SJCRH30 (cell line): ENCODE data around the gene IL17F. TPM values are rescaled to one million over a fixed set of nuclear protein-coding genes. Genes with fewer than 3 reads are reported as not detected.

Experiments
- DNase-seq, 2 experiments: peaks; one replicate each; pipeline ENCODE4 v3.0.0-alpha.2; 2015 to 2020
- H3K27ac ChIP-seq: fragments of 250-450 bp; sonication (Bioruptor Pico); 2 replicates; pipeline ENCODE4 v1.5.1; 2020; ENCODE audit warnings: mild to moderate bottlenecking, moderate library complexity
- H3K27me3 ChIP-seq: fragments of 250-450 bp; sonication (Bioruptor Pico); 2 replicates; pipeline ENCODE4 v1.5.1; 2020; ENCODE audit warnings: mild to moderate bottlenecking, moderate library complexity
- H3K36me3 ChIP-seq: fragments of 250-450 bp; sonication (Bioruptor Pico); 2 replicates; pipeline ENCODE4 v1.5.1; 2020; ENCODE audit warnings: mild to moderate bottlenecking, moderate library complexity
- H3K4me1 ChIP-seq: fragments of 250-450 bp; sonication (Bioruptor Pico); 2 replicates; pipeline ENCODE4 v1.5.1; 2020; ENCODE audit warnings: mild to moderate bottlenecking, moderate library complexity
- H3K4me3 ChIP-seq: fragments of 250-450 bp; sonication (Bioruptor Pico); 2 replicates; pipeline ENCODE4 v1.5.1; 2020; ENCODE audit warnings: mild to moderate bottlenecking, moderate library complexity
- H3K9me3 ChIP-seq: fragments of 250-450 bp; sonication (Bioruptor Pico); replicated peaks from 2 replicates; pipeline ENCODE4 v1.5.1; 2020; ENCODE audit warnings: mild to moderate bottlenecking, moderate library complexity
- total RNA-seq: library from RNA; depleted of rRNA; stranded (reverse); fragments of >200 nt; shearing (Covaris generic); gene quantifications from 2 replicates; pipeline ENCODE4 v1.2.3, GENCODE V29; 2014

Gene IL17F
- total RNA-seq, 1 experiment from 2014 or later = not detected

GRCh38 chr6:52261229-52261628 lies 16.9 kb upstream of the IL17F start:
- Histone ChIP-seq H3K27ac (no peak overlapping the region), H3K27me3 (no peaks in the 10 kb centered on the region), H3K9me3 (no peaks in the 10 kb centered on the region), H3K36me3 (peaks cover 45% of the 10 kb centered on the region), H3K4me3 (no peak overlapping the region), H3K4me1 (no peaks in the 10 kb centered on the region)
- no peak for DNase-seq

- H3K4me1 ChIP-seq = no peaks in the 10 kb centered on the region
- no peak overlapping the region for H3K27ac ChIP-seq
- no peaks in the 10 kb centered on the region for H3K9me3 ChIP-seq
- H3K36me3 ChIP-seq = peaks cover 39% of the 10 kb centered on the region
- no peak overlapping the region for H3K4me3 ChIP-seq
- H3K27me3 ChIP-seq = no peaks in the 10 kb centered on the region
- no peak for DNase-seq
Observed at GRCh38 chr6:52260634-52261033, 16.3 kb upstream of the IL17F start.

- no peaks in the 10 kb centered on the region for H3K36me3 ChIP-seq
- no peak overlapping the region for H3K4me3 ChIP-seq
- no peaks in the 10 kb centered on the region for H3K9me3 ChIP-seq
- no peaks in the 10 kb centered on the region for H3K27me3 ChIP-seq
- no peaks in the 10 kb centered on the region for H3K4me1 ChIP-seq
- DNase-seq = no peak
- no peak overlapping the region for H3K27ac ChIP-seq
Observed at GRCh38 chr6:52255434-52255833, 11.1 kb upstream of the IL17F start.

- Histone ChIP-seq H3K27ac (no peak overlapping the region), H3K27me3 (no peaks in the 10 kb centered on the region), H3K4me1 (no peaks in the 10 kb centered on the region), H3K4me3 (no peak overlapping the region), H3K9me3 (no peaks in the 10 kb centered on the region), H3K36me3 (no peaks in the 10 kb centered on the region)
- no peak for DNase-seq
Observed at GRCh38 chr6:52254731-52255378, 10.6 kb upstream of the IL17F start.

GRCh38 chr6:52253494-52253893 lies 9.2 kb upstream of the IL17F start:
- Histone ChIP-seq H3K9me3 (no peaks in the 10 kb centered on the region), H3K4me1 (no peaks in the 10 kb centered on the region), H3K36me3 (no peaks in the 10 kb centered on the region), H3K4me3 (no peak overlapping the region), H3K27ac (no peak overlapping the region), H3K27me3 (no peaks in the 10 kb centered on the region)
- no peak for DNase-seq

GRCh38 chr6:52251113-52251512 lies 6.8 kb upstream of the IL17F start:
- no peaks in the 10 kb centered on the region for H3K36me3 ChIP-seq
- no peak overlapping the region for H3K4me3 ChIP-seq
- H3K27me3 ChIP-seq = no peaks in the 10 kb centered on the region
- H3K4me1 ChIP-seq = no peaks in the 10 kb centered on the region
- DNase-seq = no peak
- no peak overlapping the region for H3K27ac ChIP-seq
- H3K9me3 ChIP-seq = no peaks in the 10 kb centered on the region

GRCh38 chr6:52249078-52249477 lies 4.8 kb upstream of the IL17F start:
- H3K4me1 ChIP-seq = no peaks in the 10 kb centered on the region
- H3K36me3 ChIP-seq = no peaks in the 10 kb centered on the region
- no peaks in the 10 kb centered on the region for H3K27me3 ChIP-seq

GRCh38 chr6:52245425-52245824 lies 1.1 kb upstream of the IL17F start:
- no peak for DNase-seq
- no peaks in the 10 kb centered on the region for H3K36me3 ChIP-seq
- no peaks in the 10 kb centered on the region for H3K4me1 ChIP-seq
- H3K27me3 ChIP-seq = no peaks in the 10 kb centered on the region
- H3K9me3 ChIP-seq = no peaks in the 10 kb centered on the region
- H3K4me3 ChIP-seq = no peak overlapping the region
- no peak overlapping the region for H3K27ac ChIP-seq

More at GRCh38 chr6:52249078-52249477, 4.8 kb upstream of the IL17F start:
- no peak overlapping the region for H3K4me3 ChIP-seq
- DNase-seq = no peak
- no peak overlapping the region for H3K27ac ChIP-seq
- H3K9me3 ChIP-seq = no peaks in the 10 kb centered on the region

- H3K9me3 ChIP-seq = no peaks in the 10 kb centered on the region
- no peaks in the 10 kb centered on the region for H3K27me3 ChIP-seq
- no peak overlapping the region for H3K4me3 ChIP-seq
- H3K36me3 ChIP-seq = no peaks in the 10 kb centered on the region
- no peaks in the 10 kb centered on the region for H3K4me1 ChIP-seq
- H3K27ac ChIP-seq = no peak overlapping the region
- DNase-seq = no peak
Observed at GRCh38 chr6:52243282-52243893, 912 bp downstream of the IL17F start.

- Histone ChIP-seq H3K36me3 (no peaks in the 10 kb centered on the region), H3K4me1 (no peaks in the 10 kb centered on the region), H3K4me3 (no peak overlapping the region), H3K27ac (no peak overlapping the region), H3K9me3 (no peaks in the 10 kb centered on the region), H3K27me3 (no peaks in the 10 kb centered on the region)
- DNase-seq = no peak
Observed at GRCh38 chr6:52241819-52242218, 2.5 kb downstream of the IL17F start.

- Histone ChIP-seq H3K9me3 (no peaks in the 10 kb centered on the region), H3K27ac (no peak overlapping the region), H3K36me3 (no peaks in the 10 kb centered on the region)
Observed at GRCh38 chr6:52233975-52234823, 10.1 kb downstream of the IL17F start.

GRCh38 chr6:52233005-52233404 lies 11.3 kb downstream of the IL17F start:
- Histone ChIP-seq H3K9me3 (no peaks in the 10 kb centered on the region), H3K4me3 (no peak overlapping the region), H3K27me3 (no peaks in the 10 kb centered on the region), H3K36me3 (no peaks in the 10 kb centered on the region), H3K4me1 (no peaks in the 10 kb centered on the region), H3K27ac (no peak overlapping the region)
- no peak for DNase-seq

More at GRCh38 chr6:52233975-52234823, 10.1 kb downstream of the IL17F start:
- H3K4me1 ChIP-seq = no peaks in the 10 kb centered on the region
- H3K4me3 ChIP-seq = no peak overlapping the region
- no peaks in the 10 kb centered on the region for H3K27me3 ChIP-seq
- peak; percentile 57 to 78 for DNase-seq

- H3K27me3 ChIP-seq = no peaks in the 10 kb centered on the region
- DNase-seq = peak; percentile 33 to 47
- no peaks in the 10 kb centered on the region for H3K9me3 ChIP-seq
- no peak overlapping the region for H3K4me3 ChIP-seq
- no peak overlapping the region for H3K27ac ChIP-seq
- no peaks in the 10 kb centered on the region for H3K4me1 ChIP-seq
- H3K36me3 ChIP-seq = no peaks in the 10 kb centered on the region
Observed at GRCh38 chr6:52231406-52232127, 12.7 kb downstream of the IL17F start.

GRCh38 chr6:52230685-52231084 lies 13.6 kb downstream of the IL17F start:
- H3K27me3 ChIP-seq = no peaks in the 10 kb centered on the region
- H3K4me1 ChIP-seq = no peaks in the 10 kb centered on the region
- H3K9me3 ChIP-seq = no peaks in the 10 kb centered on the region
- no peaks in the 10 kb centered on the region for H3K36me3 ChIP-seq
- H3K4me3 ChIP-seq = no peak overlapping the region
- DNase-seq = no peak
- H3K27ac ChIP-seq = no peak overlapping the region

- Histone ChIP-seq H3K4me3 (no peak overlapping the region), H3K36me3 (no peaks in the 10 kb centered on the region), H3K27me3 (no peaks in the 10 kb centered on the region), H3K27ac (no peak overlapping the region), H3K9me3 (no peaks in the 10 kb centered on the region), H3K4me1 (no peaks in the 10 kb centered on the region)
- DNase-seq = no peak
Observed at GRCh38 chr6:52227495-52227894, 16.8 kb downstream of the IL17F start.
